Body of pancreas (tissue), 4 donors: ENCODE results near the gene KCNN3.

Source experiments
- CTCF ChIP-seq, 7 experiments: fragments of 450-650 bp in 4 of 7; fragments of 200-600 bp in 3 of 7; sonication (generic) in 3 of 7; IDR thresholded peaks; one replicate each; pipeline ENCODE4 v1.5.1; 2016 to 2019; ENCODE audit warnings: antibody characterized with exemption in 7 of 7
- POLR2A ChIP-seq, 3 donors: fragments of 450-650 bp; IDR thresholded peaks; one replicate each; pipeline ENCODE4 v1.6.1; 2016; ENCODE audit warnings: antibody characterized with exemption in 3 of 3, mild to moderate bottlenecking in 2 of 3

GRCh38 chr1:154912755-154913154, 42.7 kb upstream of the KCNN3 start:
- TF ChIP-seq CTCF (IDR thresholded peaks at IDR 0.05): no peak
- TF ChIP-seq POLR2A (IDR thresholded peaks at IDR 0.05): no peak
